H9 (cell line): ENCODE measurements around the gene SOS1. TPM values are rescaled to one million over a fixed set of nuclear protein-coding genes. Genes with fewer than 3 reads are reported as not detected.

Experiments
- DNase-seq: peaks from one replicate; pipeline ENCODE4 v3.0.0-alpha.2; 2017
- H2AFZ ChIP-seq: one replicate; pipeline ENCODE4 v1.6.1; 2013; ENCODE audit warnings: mild to moderate bottlenecking, low read length, control low read depth, moderate library complexity
- H2AK5ac ChIP-seq: 2 replicates; pipeline ENCODE4 v1.6.1; 2013; ENCODE audit warnings: low read length, control low read depth, mixed read lengths; ENCODE audit not compliant: insufficient read length
- H2BK120ac ChIP-seq: one replicate; pipeline ENCODE4 v1.6.1; 2013; ENCODE audit warnings: low read depth, mild to moderate bottlenecking, low read length, control low read depth, inconsistent platforms; ENCODE audit not compliant: poor library complexity, severe bottlenecking
- H2BK12ac ChIP-seq: 2 replicates; pipeline ENCODE4 v1.6.1; 2013; ENCODE audit warnings: low read length, control low read depth, mixed read lengths, low read depth; ENCODE audit not compliant: insufficient read length
- H2BK15ac ChIP-seq: 2 replicates; pipeline ENCODE4 v1.6.1; 2013; ENCODE audit warnings: low read depth, low read length, control low read depth
- H2BK20ac ChIP-seq: one replicate; pipeline ENCODE4 v1.6.1; 2013; ENCODE audit warnings: low read depth, mild to moderate bottlenecking, low read length, control low read depth, inconsistent platforms; ENCODE audit not compliant: poor library complexity, severe bottlenecking
- H2BK5ac ChIP-seq: 2 replicates; pipeline ENCODE4 v1.6.1; 2013; ENCODE audit warnings: low read length, control low read depth, mixed read lengths; ENCODE audit not compliant: insufficient read length
- H3K14ac ChIP-seq: 2 replicates; pipeline ENCODE4 v1.6.1; 2013; ENCODE audit warnings: low read length, control low read depth; ENCODE audit not compliant: insufficient read depth
- H3K18ac ChIP-seq: 2 replicates; pipeline ENCODE4 v1.6.1; 2013; ENCODE audit warnings: low read depth, mild to moderate bottlenecking, mixed read lengths, low read length, control low read depth; ENCODE audit not compliant: insufficient read length
- H3K23ac ChIP-seq: 2 replicates; pipeline ENCODE4 v1.6.1; 2013; ENCODE audit warnings: low read length, control low read depth, mixed read lengths, low read depth; ENCODE audit not compliant: insufficient read length
- H3K23me2 ChIP-seq: 2 replicates; pipeline ENCODE4 v1.6.1; 2013; ENCODE audit warnings: low read depth, mild to moderate bottlenecking, mixed read lengths, low read length, control low read depth; ENCODE audit not compliant: insufficient read length, poor library complexity, severe bottlenecking
- H3K27ac ChIP-seq: 2 replicates; pipeline ENCODE4 v1.5.1; 2013; ENCODE audit warnings: low read length, control low read depth, mixed read lengths, low read depth; ENCODE audit not compliant: insufficient read length
- H3K27me3 ChIP-seq: 2 replicates; pipeline ENCODE4 v1.6.1; 2013; ENCODE audit warnings: low read length, control low read depth, inconsistent platforms; ENCODE audit not compliant: insufficient read depth
- H3K4ac ChIP-seq: 2 replicates; pipeline ENCODE4 v1.6.1; 2013; ENCODE audit warnings: low read depth, mild to moderate bottlenecking, control low read depth, inconsistent platforms, low read length, moderate library complexity
- H3K4me1 ChIP-seq: 2 replicates; pipeline ENCODE4 v1.6.1; 2013; ENCODE audit warnings: low read length, control low read depth, inconsistent platforms; ENCODE audit not compliant: insufficient read depth
- H3K4me2 ChIP-seq: 2 replicates; pipeline ENCODE4 v1.6.1; 2013; ENCODE audit warnings: low read length, control low read depth, mixed read lengths; ENCODE audit not compliant: insufficient read length, insufficient read depth
- H3K56ac ChIP-seq: 2 replicates; pipeline ENCODE4 v1.6.1; 2013; ENCODE audit warnings: low read depth, mild to moderate bottlenecking, mixed read lengths, low read length, control low read depth; ENCODE audit not compliant: insufficient read length
- H3K79me1 ChIP-seq: 2 replicates; pipeline ENCODE4 v1.6.1; 2013; ENCODE audit warnings: low read depth, mild to moderate bottlenecking, moderate library complexity, low read length, control low read depth, inconsistent platforms; ENCODE audit not compliant: insufficient read depth, poor library complexity, severe bottlenecking
- H3K79me2 ChIP-seq: 2 replicates; pipeline ENCODE4 v1.6.1; 2013; ENCODE audit warnings: low read length, control low read depth, inconsistent platforms; ENCODE audit not compliant: insufficient read depth
- H3K9ac ChIP-seq: 2 replicates; pipeline ENCODE4 v1.6.1; 2013; ENCODE audit warnings: low read length, control low read depth, mixed read lengths; ENCODE audit not compliant: insufficient read length; ENCODE audit errors: extremely low read depth
- H3K9me3 ChIP-seq: one replicate; pipeline ENCODE4 v1.6.1; 2013; ENCODE audit warnings: low read depth, low read length, inconsistent platforms; ENCODE audit not compliant: control insufficient read depth
- H3T11ph ChIP-seq: one replicate; pipeline ENCODE4 v1.6.1; 2013; ENCODE audit warnings: mild to moderate bottlenecking, low read length, control low read depth, inconsistent platforms
- H4K20me1 ChIP-seq: one replicate; pipeline ENCODE4 v1.6.1; 2013; ENCODE audit not compliant: control insufficient read depth, insufficient read length, insufficient read depth
- H4K5ac ChIP-seq: 2 replicates; pipeline ENCODE4 v1.6.1; 2013; ENCODE audit warnings: low read depth, mild to moderate bottlenecking, mixed read lengths, low read length, control low read depth; ENCODE audit not compliant: insufficient read length
- H4K8ac ChIP-seq: replicated peaks from 2 replicates; pipeline ENCODE4 v1.6.1; 2013; ENCODE audit warnings: low read length, control low read depth, mixed read lengths, low read depth; ENCODE audit not compliant: insufficient read length
- H4K91ac ChIP-seq: 2 replicates; pipeline ENCODE4 v1.6.1; 2013; ENCODE audit warnings: low read depth, mild to moderate bottlenecking, moderate library complexity, mixed read lengths, low read length, control low read depth; ENCODE audit not compliant: insufficient read length
- H3K27ac Mint-ChIP-seq, 3 experiments: 2 replicates in 2 of 3; 3 replicates in 1 of 3; pipeline ENCODE4 v1.8.0; 2020 to 2021; ENCODE audit warnings: mixed read lengths in 3 of 3, mild to moderate bottlenecking in 1 of 3, moderate library complexity in 1 of 3
- H3K27me3 Mint-ChIP-seq: 2 replicates; pipeline ENCODE4 v1.8.0; 2021; ENCODE audit warnings: low read depth, mild to moderate bottlenecking, moderate library complexity, mixed read lengths
- H3K36me3 Mint-ChIP-seq, 3 experiments: 2 replicates in 2 of 3; 3 replicates in 1 of 3; pipeline ENCODE4 v1.8.0; 2020 to 2021; ENCODE audit warnings: low read depth in 3 of 3, mixed read lengths in 3 of 3; ENCODE audit not compliant: insufficient read depth in 1 of 3
- H3K4me1 Mint-ChIP-seq, 2 experiments: 2 replicates each; pipeline ENCODE4 v1.8.0; 2020; ENCODE audit warnings: mixed read lengths in 2 of 2
- H3K4me3 Mint-ChIP-seq, 2 experiments: 2 replicates in 1 of 2; 3 replicates in 1 of 2; pipeline ENCODE4 v1.8.0; 2020 to 2021; ENCODE audit warnings: mild to moderate bottlenecking in 2 of 2, mixed read lengths in 2 of 2, moderate library complexity in 1 of 2
- H3K9me3 Mint-ChIP-seq, 2 experiments: 2 replicates in 1 of 2; 3 replicates in 1 of 2; pipeline ENCODE4 v1.8.0; 2020; ENCODE audit warnings: mild to moderate bottlenecking in 2 of 2, mixed read lengths in 2 of 2, moderate library complexity in 1 of 2
- CTCF ChIP-seq: fragments of 200-600 bp; sonication (generic); conservative IDR thresholded peaks from 3 replicates; pipeline ENCODE4 v1.8.0; 2021; ENCODE audit warnings: antibody characterized with exemption, mild to moderate bottlenecking
- WGBS: extraction: QIAGEN DNeasy Blood & Tissue Kit; methylation state at CpG from one replicate; pipeline ENCODE4 v1.1.7; 2013; ENCODE audit warnings: missing lambda C conversion rate, low lambda C conversion rate, mixed read lengths; ENCODE audit not compliant: insufficient read length; ENCODE audit errors: extremely low coverage; 5-methylcytosine and 5-hydroxymethylcytosine counted together
- total RNA-seq: library from RNA; stranded (reverse); gene quantifications from 2 replicates; pipeline ENCODE4 v1.2.1, GENCODE V29; 2021

The SOS1 gene
- total RNA-seq, 1 experiment from 2014 or later, result 35.8 TPM

DNA sequence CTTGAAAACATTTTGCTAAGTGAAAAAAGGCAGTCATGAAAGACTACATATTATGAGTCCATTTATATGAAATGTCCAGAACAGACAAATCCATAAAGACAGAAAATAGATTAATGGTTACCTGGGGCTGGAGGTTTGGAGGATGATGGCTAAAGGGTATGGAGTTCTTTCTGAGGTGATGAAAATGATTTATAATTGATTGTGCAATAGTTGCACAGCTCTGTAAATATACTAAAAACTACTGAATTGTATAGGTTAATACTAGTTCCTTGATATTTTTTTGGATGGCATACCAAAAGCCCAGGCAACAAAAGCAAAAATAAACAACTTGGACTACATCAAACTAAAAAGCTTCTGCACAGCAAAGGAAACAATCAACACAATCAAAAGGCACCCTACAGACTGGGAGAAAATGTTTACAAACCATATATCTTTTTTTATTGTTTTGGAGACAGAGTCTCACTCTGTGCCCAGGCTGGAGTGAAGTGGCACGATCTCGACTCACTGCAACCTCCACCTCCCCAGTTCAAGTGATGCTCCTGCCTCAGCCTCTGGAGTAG is 21.5 kb downstream of the SOS1 start:
- no peak overlapping the region for H4K5ac ChIP-seq

More for the DNA sequence above, 21.5 kb downstream of the SOS1 start:
- Histone ChIP-seq H3K23me2 (no peaks in the 10 kb centered on the region), H3K79me1 (peaks cover 2% of the 10 kb centered on the region), H4K8ac (no peak overlapping the region), H3K79me2 (peaks cover 9% of the 10 kb centered on the region; the same call in 1 of the 2 replicates), H2BK20ac (no peak overlapping the region), H3K9ac (no peak overlapping the region), H3K4me1 (no peaks in the 10 kb centered on the region), H2BK5ac (no peak overlapping the region), H3K4me2 (no peak overlapping the region), H3T11ph (no peak overlapping the region), H3K4ac (no peak overlapping the region), H3K9me3 (no peaks in the 10 kb centered on the region), H3K56ac (no peak overlapping the region), H3K27me3 (no peaks in the 10 kb centered on the region), H3K23ac (no peak overlapping the region), H2AK5ac (no peak overlapping the region), H2BK12ac (no peak overlapping the region), H2AFZ (no peak overlapping the region), H3K27ac (no peak overlapping the region), H3K18ac (no peak overlapping the region), H4K20me1 (no peaks in the 10 kb centered on the region), H2BK120ac (no peak overlapping the region), H3K14ac (no peak overlapping the region), H4K91ac (no peak overlapping the region), H2BK15ac (no peak overlapping the region)
- no peak for DNase-seq
- no peak overlapping the region for H3K4me3 Mint-ChIP-seq
- no CpG with 5 or more reads among the region's 2 CpGs for WGBS
- peak overlapping the region in 1 of 3 experiments; percentile 28; a peak in 1 of 7 replicates for H3K27ac Mint-ChIP-seq
- no peaks in the 10 kb centered on the region for H3K9me3 Mint-ChIP-seq
- no peaks in the 10 kb centered on the region for H3K27me3 Mint-ChIP-seq
- H3K36me3 Mint-ChIP-seq, result no peaks in the 10 kb centered on the region; a peak in 1 of 7 replicates
- H3K4me1 Mint-ChIP-seq, result peaks cover 7 to 9% of the 10 kb centered on the region in 2 experiments
- no peak for TF ChIP-seq CTCF
